Umbilical cord (tissue), 2 donors: ENCODE measurements around the gene CSGALNACT2. TPM values are rescaled to one million over a fixed set of nuclear protein-coding genes. Genes with fewer than 3 reads are reported as not detected.

ENCODE experiments used
- DNase-seq: peaks from one replicate; pipeline ENCODE4 v3.0.0-alpha.2; 2015; ENCODE audit warnings: low spot score
- total RNA-seq: library from RNA; depleted of rRNA; stranded (reverse); fragments of >200 nt; gene quantifications from one replicate; pipeline ENCODE4 v1.2.3, GENCODE V29; 2014; ENCODE audit warnings: low replicate concordance; ENCODE audit not compliant: insufficient read depth

CSGALNACT2 gene
- total RNA-seq, 1 donor from 2014 or later: 65.5 TPM

DNA sequence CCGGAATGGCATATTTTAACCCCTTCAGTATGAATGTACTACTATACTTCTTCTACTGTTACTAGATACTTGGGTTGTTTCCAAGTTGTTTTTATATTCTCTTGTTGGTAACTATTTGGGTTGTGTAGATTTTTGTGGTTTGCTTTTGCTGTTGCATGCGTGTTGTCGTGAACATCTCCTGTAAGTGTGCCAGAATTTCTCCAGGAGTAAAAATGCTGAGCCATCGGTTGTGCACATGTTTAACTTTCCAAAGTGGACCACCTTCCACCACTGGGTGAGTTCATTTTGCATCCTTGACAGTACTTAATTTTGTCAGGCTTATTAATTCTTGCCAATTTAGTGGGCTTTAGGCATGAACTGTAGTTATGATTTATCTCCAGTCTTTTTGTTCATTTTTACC, 47.9 kb downstream of the CSGALNACT2 start:
- no peak for DNase-seq

DNA sequence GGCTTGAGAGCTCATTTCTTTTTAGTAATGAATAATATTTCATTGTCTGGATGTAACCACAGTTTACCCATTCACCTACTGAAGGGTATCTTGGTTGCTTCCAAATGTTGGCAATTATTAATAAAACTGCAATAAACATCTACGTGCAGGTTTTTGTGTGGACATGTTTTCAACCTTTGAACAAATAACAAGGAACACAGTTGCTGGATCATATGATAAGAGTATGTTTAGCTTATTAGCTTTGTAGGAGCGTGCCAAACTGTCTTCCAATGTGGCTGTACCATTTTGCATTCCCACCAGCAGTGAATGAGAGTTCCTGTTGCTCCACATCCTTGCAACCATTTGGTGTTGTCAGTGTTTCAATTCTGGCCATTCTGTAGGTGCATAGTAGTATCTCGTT, 49.0 kb downstream of the CSGALNACT2 start:
- DNase-seq: no peak

DNA sequence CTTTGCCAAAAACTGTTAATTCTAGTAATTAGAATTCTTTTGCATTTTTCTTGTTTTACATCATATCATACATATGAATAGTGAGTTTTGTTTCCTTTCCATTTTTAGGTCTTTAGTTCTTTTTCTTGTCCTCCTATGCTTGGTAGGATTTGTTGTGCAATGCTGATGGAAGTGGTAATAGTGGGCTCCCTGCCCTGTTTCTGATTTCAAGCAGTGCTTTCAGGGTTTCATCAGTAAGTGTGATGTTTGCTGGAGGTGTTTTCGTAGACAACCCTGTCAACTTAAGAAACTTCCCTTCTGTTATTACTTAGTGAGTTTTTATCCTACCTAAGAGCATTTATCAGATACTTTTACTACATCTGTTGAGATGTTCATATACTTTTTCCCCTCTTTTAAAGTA, 50.5 kb downstream of the CSGALNACT2 start:
- no peak for DNase-seq

DNA sequence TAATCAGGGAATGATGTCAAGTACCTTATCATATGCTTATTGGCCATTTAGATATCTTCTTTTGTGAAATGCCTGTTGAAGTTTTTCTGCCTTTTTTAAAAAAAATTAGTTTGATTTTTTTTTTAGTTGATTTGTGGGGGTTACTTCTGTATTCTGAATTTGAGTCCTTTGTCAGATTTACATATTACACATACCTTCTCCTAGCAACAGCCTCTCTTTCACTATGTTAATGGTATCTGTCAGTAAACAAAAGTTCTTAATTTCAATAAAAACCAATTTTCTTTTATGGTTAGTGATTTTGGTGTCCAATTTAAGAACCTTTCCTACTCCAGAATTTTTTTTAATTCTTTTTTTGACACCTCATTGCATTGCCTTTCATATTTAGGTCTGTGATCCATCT, 52.0 kb downstream of the CSGALNACT2 start:
- DNase-seq: no peak

DNA sequence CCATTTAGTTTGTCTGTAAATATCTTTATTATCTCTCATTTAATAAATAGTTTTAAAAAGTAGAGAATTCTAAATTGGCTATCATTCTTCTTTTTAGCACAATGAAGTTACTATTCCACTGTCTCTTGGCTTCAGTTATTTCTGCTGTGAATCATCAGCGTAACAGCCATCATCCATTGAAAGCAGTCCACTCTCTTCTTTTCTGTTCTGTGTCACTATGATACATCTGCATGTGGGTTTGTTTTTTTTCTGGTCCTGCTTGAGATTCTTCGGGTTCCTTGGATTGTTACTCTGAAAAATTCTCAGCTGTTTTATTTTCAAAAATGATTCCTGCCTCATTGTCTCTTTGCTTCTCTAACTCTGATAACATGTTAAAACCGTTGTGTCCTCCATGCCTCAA, 52.5 kb downstream of the CSGALNACT2 start:
- DNase-seq: no peak

DNA sequence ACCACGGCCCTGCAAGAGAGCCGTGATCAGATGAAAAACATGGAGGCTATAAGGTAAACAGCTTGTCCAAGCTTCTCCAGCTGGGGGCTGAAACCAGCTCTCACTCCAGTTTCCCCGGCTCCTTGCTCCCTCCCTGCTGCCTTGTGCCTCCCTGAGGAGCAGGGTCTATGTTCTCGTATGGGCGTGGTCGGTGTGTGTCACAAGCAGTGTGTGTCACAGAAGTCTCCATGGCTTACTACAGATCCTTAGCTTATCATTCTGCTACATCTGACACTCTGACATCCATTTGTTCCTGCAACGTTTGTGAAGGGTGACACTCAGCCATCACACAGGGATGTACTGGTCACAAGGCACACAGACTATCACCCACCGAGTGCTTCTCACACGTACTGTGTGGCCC, 54.6 kb downstream of the CSGALNACT2 start:
- DNase-seq: no peak

DNA sequence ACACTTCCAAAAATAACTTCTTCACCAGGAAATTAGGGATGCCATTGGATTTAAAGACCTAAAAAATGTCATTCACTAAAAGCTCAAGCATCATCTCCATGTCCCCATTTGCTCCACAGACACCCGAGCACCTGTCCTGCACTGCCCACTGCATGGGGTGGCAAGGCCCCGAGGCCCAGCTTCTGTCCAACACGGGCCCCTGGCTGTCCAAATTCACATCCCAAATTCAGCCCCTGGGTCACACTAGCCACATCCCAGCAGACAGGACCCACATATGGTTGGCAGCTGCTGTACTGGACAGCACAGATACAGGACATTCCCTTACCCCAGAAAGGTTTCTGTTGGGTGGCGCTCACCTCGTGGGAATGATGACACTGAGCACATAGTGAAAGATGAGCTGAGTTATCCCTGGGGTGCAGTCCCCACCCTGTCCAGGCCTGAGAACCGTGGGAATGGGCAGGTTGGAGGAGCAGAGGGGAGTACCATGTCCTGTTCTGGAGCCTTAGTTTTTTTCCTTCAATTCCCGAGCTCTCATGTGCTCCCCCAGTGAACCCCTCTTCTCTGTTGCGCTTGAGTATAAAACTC, 55.3 kb downstream of the CSGALNACT2 start:
- no peak for DNase-seq

DNA sequence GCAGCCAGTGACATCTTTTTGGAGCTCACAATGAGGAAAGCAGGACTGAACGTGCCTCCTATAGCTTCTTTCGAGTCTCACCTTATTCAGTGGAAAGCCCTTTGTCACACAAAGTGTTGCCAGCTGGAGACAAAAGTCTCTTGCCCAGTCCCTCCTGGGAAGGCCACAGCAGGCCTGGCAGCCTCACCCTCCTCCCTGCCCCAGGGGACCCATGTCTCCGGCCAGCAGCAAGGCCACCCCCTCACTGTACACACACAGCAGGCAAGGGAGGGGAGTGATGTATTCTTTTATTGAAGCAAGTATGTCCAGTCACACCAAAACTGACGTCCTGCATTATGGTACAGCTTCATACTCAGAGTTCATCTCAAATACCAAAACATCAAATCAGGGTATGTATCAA, 56.0 kb downstream of the CSGALNACT2 start:
- no peak for DNase-seq

DNA sequence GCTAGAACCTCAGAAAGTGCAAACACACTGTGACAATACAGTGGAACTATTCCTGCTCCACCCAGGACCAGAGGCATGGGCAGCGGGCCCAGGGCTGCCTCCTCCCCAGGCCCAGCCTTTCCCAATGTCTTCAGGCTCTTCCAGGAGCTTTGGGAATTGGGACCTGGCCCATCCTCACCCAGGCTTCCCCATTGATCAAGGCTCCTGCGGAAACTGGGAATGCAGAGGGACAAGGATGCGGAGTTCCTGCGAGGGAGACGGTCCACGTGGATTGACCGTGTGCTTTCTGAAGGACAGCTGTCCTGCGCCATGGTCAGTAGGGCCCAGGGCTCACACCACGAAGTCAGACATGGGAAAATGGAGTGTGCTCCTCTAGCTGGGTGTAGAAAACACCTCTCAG, 56.6 kb downstream of the CSGALNACT2 start:
- no peak for DNase-seq

DNA sequence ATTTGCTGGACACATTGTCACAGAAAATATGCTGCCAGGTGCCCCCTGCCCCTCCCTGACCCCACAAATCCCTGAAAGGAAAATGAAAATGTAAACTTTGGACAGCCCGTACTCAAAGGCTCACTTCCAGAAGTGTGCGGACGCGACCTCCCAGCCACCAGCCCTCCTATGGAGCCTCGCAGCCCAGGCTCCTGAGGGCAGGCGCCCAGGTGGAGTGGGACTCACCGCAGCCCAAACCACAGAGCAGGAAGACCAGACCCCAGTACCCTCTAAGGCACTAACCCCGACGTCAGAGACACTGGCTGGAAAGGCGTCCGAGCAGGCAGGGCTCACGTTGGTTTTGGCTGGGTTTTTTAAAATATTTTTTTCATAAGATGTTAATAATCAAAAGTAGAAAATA, 57.3 kb downstream of the CSGALNACT2 start:
- no peak for DNase-seq

DNA sequence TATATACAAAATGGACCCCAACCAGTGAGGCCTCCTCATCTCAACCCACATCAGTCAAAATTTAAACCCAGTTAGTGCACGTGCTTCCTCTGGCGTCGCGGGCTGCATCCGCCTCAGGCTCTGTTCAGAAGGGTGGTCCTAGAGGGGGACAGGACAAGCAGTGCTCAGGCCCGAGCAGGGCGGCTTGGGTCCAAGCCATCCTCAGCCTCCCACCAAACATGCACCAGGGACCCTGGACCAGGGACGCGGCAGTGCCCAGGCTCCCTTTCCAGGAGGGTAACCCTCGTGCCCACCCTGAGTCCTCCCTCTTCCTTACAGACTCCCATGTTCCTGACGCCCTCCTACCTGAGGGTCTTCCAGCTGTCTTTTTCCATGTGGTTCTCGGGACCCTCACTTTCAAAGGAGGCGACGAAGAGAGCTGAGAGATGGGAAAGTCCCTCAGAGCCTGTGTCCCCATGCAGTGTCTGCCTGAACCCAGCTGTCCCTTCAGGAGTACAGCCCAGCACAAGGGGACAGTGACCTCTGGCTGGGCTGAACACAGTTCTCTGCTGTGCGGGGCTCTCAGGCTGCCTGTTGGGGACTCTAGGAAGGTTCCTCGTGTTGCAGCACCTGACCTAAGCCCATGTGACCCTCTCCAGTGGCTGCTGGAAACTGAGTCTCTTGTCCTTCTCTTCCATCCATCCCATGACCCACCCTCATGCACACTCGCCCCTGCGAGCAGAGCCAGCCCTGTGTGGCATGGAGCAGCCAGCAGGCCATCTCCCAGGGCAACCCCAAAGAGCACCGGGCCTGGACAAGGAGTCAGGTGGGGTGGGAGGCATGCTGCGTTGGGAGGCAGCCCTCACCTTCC, 58.1 kb downstream of the CSGALNACT2 start:
- DNase-seq: no peak

DNA sequence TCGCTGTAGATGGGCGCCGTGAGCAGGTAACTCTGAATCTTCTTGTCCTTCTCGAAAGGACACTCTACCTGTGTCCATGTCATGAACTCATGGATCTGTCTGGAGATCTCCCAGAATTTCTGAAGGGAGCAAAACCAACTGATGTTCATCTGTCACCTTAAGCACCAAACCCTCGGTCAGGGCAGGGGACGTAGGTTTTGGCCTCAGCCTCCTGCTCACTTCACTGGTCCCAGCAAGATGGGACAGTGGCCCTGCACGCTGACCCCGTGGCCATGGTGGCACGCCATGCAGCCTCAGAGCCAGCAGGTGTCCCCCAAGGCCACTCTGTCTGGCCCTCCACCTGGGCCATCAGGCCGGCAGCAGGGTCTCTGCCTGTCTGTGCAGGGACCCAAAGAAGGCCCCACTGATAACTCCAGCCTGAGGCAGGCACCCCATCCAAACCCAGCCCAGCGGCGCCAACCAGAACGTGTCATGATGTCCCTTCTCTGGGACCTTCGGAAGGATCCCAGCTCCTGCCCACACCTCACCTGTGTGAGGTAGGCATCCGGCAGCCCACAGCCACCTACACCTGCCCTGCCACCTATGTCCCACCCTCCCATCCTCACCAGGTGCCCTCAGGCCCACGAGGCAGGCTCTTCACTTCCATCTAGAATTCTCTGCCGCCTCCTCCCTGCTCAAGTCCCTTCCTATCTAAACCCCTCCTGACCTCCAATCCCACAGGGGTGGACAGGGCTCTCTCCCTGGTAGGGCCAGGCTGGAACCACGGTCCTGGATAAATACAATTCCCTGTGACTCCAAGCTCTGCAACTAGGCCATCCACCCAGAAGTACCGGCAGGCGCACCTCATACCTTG, 59.0 kb downstream of the CSGALNACT2 start:
- DNase-seq: no peak

DNA sequence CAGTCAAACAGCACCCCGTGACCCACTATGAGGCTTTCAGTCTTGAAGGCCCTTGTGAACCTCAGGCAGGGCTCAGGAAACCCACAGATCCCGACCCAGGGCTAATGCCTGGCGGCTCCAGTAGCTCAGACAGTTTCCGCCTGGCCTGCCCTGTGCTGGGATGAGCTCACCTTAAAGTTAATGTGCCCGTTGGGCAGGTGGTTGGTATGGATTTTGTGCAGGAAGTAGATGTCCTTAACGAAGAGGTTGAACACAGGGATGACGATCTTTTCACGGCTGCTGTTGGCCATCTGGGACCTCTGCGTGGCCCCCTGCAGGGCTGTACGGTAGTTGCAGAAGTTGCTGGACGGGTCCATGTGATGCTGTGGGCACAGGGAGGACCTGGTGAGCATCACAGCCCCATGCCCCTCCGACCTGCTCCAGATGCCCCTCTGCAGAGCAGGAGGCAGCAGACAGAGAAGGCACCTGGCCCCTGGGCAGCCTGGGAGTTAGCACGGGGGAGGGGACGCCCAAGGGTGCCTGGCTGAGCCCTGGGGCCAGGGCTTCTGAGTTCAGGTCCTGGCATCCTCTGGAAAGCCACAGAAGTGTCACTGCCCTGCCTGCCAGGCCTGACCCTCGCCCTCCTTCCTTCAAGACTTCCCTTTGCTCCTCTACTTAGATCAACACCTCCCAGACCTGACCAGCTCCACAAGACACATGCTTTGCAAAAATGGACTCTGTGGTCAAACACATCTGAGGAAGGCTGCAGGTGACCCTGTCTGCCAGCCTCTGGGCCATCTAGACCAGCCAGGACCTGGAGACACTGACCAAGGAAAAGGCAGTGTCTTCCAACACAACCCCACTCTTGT, 59.8 kb downstream of the CSGALNACT2 start:
- no peak for DNase-seq

DNA sequence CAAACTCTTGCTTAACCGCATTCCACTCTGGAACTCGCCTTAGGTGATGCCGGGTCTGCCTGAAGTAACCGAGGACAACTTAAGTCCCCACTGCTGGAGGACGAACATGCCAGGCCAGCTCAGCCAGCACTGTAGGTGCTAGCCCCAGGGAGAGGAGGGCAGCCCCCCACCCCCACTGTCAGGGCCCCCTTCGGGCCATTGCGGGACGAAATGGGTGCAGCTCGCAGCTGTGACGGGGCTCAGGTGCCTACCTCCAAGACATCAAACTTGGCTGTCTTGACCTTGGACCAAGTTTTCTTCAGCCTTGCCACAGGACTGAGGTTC, 60.4 kb downstream of the CSGALNACT2 start:
- no peak for DNase-seq

DNA sequence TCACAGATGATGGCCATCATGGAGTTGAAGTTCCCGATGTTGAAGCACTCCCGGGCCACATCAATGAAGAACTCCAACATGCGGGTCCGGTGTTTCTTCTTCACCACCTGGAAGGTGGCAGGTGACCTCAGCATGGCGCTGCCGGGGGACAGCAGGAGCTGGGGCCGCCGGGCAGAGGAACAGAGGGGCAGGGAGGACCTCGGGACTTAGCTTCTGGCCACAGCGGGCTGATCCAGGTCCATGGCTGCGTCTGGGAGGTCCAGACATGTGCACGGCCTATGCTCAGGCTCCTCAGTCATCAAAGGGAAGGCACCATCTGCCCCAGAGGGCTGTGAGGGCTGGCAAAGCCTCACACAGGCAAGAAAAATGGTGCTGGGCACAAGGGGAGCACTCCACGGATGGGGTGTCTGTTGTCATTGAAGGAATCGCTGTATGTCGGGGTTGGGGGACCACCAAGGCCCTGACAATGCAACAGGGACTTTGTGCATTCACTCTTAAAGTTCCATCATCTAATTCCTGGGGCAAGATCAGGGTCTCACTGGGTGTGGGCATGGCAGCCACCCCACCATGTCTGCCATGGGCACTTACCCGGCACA, 60.9 kb downstream of the CSGALNACT2 start:
- no peak for DNase-seq

DNA sequence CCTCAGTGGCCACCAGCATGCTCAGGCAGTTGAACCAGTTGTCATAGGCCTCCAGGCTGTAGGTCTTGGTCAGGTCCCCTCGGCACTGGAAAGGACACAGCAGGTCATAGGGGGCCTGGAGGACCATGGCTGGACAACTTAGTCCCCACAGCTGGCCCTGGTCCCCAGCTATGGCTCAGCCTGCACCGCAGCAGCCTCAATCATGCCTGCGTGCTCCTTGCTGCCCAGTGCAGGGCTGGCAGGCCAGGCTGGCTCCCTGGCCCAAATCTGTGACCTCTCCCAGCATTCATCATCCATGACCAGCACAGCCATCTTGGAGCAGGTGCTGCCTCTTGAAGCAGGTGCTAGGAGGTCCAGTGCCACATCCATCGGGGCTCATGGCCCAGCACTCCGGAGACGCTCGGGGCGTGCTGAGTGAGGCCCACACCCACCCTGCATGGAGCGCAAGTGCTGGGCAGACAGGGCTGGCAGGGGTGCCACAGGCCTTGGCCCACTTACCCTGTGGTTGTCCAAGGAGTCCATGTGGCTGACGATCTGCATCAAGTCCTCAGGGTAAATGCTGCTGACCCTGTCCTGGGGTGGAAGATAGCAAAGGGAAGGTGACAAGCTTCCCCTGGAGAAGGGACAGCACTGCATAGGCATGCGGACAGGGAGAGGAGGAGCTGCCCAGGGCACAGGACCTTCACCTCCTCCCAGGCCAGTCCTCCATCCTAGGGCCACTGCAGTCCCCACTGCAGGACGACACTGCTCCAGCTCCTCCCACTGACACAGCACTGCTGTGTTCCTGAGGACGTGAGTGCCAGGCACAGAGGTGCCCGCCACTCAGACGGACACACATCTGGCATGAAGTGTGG, 61.7 kb downstream of the CSGALNACT2 start:
- no peak for DNase-seq

DNA sequence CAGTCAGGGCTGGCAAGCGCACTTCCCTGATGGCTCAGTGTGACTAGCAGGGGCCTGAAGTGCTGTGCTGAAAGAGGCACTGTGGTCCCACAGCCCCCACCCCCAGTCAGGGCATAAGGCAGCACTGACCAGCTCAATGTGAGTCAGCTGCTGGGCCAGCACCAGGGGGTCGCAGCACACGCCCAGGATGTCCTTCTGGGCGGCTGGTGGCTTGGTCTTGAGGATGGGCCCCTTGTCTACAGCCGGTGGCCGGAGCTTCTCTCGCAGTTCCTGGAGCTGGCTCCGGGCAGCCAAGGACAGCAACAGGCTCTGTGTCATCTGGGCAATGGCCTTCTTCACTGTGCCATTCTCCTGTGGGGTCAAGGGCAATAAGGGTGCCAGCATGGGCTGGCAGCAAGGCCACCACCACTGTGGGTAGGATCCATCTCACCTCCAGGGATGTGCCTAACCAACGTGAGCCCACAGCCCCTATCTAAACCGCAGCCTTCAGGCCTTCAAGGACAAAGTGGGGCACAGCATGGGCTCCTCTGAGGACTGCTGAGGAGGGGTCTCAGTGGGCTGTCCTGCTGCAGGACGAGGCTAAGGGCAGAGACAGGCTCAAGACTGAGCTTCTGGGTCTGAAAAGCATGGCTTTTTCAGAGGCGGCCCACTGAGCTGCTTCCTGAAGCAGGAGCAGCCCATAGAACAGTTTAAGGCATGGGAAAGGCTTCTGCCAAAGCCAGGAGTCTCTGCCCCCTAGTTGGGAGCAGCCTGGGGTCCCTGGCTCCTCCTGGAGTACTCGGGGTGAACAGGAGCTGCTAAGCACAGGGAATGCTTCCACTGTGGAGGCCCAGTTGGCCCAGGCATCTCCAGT, 62.5 kb downstream of the CSGALNACT2 start:
- no peak for DNase-seq

DNA sequence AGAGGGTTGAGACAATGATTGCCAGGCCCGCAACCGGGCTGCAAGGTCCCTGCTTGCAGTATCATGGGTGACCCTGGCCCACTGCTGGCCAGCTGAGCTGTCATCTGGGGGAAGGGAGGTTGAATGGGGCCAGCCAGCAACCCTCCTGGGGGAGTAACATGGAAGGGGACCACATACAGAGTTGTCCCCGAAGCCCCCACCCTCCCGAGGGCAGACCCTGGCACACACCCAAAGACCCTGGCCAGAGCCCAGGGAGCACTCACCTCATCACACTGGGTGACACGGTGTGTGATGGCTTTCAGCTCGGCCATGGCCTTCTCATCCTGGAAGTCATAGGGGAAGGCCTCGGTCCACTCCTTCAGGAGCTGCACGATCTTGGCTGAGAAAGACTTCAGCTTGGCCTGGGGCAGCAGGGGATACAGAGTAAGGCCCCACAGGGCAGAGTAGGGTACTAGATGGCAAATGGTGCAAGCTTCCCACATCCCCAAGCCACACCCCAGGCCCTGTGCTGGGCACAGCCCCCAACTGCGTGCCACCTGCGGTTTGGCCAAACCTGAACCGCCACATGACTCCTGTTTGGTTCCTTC, 63.4 kb downstream of the CSGALNACT2 start:
- DNase-seq: no peak

DNA sequence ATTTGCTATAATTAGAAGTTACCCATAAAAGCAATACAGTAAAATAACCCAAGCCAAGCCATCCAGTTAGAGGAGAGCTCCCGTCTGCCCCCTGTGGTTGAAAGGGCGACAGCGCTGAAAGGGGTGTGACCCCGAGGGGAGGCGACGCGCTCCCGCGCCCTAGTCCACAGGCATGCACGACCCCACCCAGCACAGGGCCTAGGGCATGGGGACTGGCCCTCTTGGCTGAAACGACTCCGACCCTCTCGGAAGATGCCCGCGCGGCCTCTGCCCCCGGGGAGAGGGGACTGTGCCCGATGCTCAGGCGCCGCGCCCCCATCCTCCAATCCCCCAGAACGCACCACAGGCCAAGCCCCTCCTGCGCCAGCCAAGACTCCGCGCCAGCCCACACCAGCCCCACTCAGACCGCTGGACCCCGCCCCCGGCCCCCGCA, 64.0 kb downstream of the CSGALNACT2 start:
- peak; percentile 46 for DNase-seq
